Measurements from ENCODE around the gene PLCB4. TPM values are rescaled to one million over a fixed set of nuclear protein-coding genes. Genes with fewer than 3 reads are reported as not detected.

PLCB4 gene
- total RNA-seq, 6 experiments from 2014 or later = 71.8 to 95.7 (median 79.1) TPM

GRCh38 chr20:9186396-9186795 is 117.5 kb downstream of the PLCB4 start:
- Mint-ChIP-seq H3K9me3 (no peaks in the 10 kb centered on the region), H3K4me3 (peak overlapping the region; percentile 80; the same call in 1 of the 2 replicates), H3K36me3 (ENCODE audit: low read depth) (peaks cover 22% of the 10 kb centered on the region), H3K4me1 (ENCODE audit: low read depth) (peaks cover 61% of the 10 kb centered on the region), H3K27me3 (ENCODE audit: insufficient read depth) (peaks cover 5% of the 10 kb centered on the region), H3K27ac (peak overlapping the region; percentile 98)
- no peak for TF ChIP-seq CTCF (IDR thresholded peaks at IDR 0.05)
- no peak for DNase-seq

GRCh38 chr20:9195031-9195430 is 126.1 kb downstream of the PLCB4 start:
- no peak for DNase-seq
- Mint-ChIP-seq H3K27ac (no peak overlapping the region), H3K36me3 (ENCODE audit: low read depth) (peaks cover 18% of the 10 kb centered on the region), H3K27me3 (ENCODE audit: insufficient read depth) (no peaks in the 10 kb centered on the region; the same call in none of the 2 replicates), H3K4me3 (no peak overlapping the region), H3K9me3 (no peaks in the 10 kb centered on the region), H3K4me1 (ENCODE audit: low read depth) (peaks cover 79% of the 10 kb centered on the region)
- TF ChIP-seq CTCF (IDR thresholded peaks at IDR 0.05) = no peak

- no peak for DNase-seq
- Mint-ChIP-seq H3K4me1 (ENCODE audit: low read depth) (peaks cover 79% of the 10 kb centered on the region), H3K36me3 (ENCODE audit: low read depth) (peaks cover 18% of the 10 kb centered on the region), H3K27me3 (ENCODE audit: insufficient read depth) (peaks cover 2% of the 10 kb centered on the region), H3K9me3 (no peaks in the 10 kb centered on the region), H3K27ac (no peak overlapping the region; the same call in 1 of the 2 replicates), H3K4me3 (no peak overlapping the region)
- no peak for TF ChIP-seq CTCF (IDR thresholded peaks at IDR 0.05)
Observed at GRCh38 chr20:9196110-9196509, 127.2 kb downstream of the PLCB4 start.

- peaks cover 2% of the 10 kb centered on the region for H3K27me3 Mint-ChIP-seq (ENCODE audit: insufficient read depth)
- H3K27ac Mint-ChIP-seq = no peak overlapping the region
- no peak for TF ChIP-seq CTCF (IDR thresholded peaks at IDR 0.05)
- H3K4me3 Mint-ChIP-seq = no peak overlapping the region
- peaks cover 87% of the 10 kb centered on the region for H3K4me1 Mint-ChIP-seq (ENCODE audit: low read depth)
- H3K36me3 Mint-ChIP-seq (ENCODE audit: low read depth) = peaks cover 6% of the 10 kb centered on the region
- no peak for DNase-seq
- no peaks in the 10 kb centered on the region for H3K9me3 Mint-ChIP-seq
Observed at GRCh38 chr20:9198460-9198859, 129.6 kb downstream of the PLCB4 start.

GRCh38 chr20:9200196-9200595 is 131.3 kb downstream of the PLCB4 start:
- Mint-ChIP-seq H3K4me1 (ENCODE audit: low read depth) (peaks cover 82% of the 10 kb centered on the region), H3K27ac (peak overlapping the region; percentile 89), H3K36me3 (ENCODE audit: low read depth) (no peaks in the 10 kb centered on the region; the same call in none of the 2 replicates), H3K27me3 (ENCODE audit: insufficient read depth) (peaks cover 2% of the 10 kb centered on the region), H3K9me3 (no peaks in the 10 kb centered on the region), H3K4me3 (peak overlapping the region; percentile 77)
- no peak for DNase-seq
- no peak for TF ChIP-seq CTCF (IDR thresholded peaks at IDR 0.05)

- Mint-ChIP-seq H3K27me3 (ENCODE audit: insufficient read depth) (peaks cover 2% of the 10 kb centered on the region), H3K4me1 (ENCODE audit: low read depth) (peaks cover 82% of the 10 kb centered on the region), H3K9me3 (no peaks in the 10 kb centered on the region), H3K27ac (peak overlapping the region; percentile 89), H3K4me3 (peak overlapping the region; percentile 77), H3K36me3 (ENCODE audit: low read depth) (no peaks in the 10 kb centered on the region; the same call in 1 of the 2 replicates)
- TF ChIP-seq CTCF (IDR thresholded peaks at IDR 0.05) = no peak
- DNase-seq = peak; percentile 73
Observed at GRCh38 chr20:9200620-9201019, 131.7 kb downstream of the PLCB4 start.

All from HFFc6 (cell line).